Measurements from ENCODE around the gene CCDC160. TPM values are rescaled to one million over a fixed set of nuclear protein-coding genes. Genes with fewer than 3 reads are reported as not detected.
A peak's percentile ranks its signal among the peaks of the same experiment; 100 is the strongest.

CCDC160 gene
- total RNA-seq (2012; rRNA removed) (0.28 TPM in 1 of 2 replicates, not detected in the other), polyA plus RNA-seq (2012; rRNA removed) (not detected in 2 replicates), Bru-seq, nascent RNA (percentile 17 among the genes with signal in this experiment), BruChase-seq, experiment 1, labeled RNA remaining after a 6-hour chase (percentile 8 among the genes with signal in this experiment), BruChase-seq, experiment 2, labeled RNA remaining after a 2-hour chase (percentile 12 among the genes with signal in this experiment)
- not detected in 2 replicates for polyA plus RNA-seq (2012; cell fraction: cytosol; rRNA removed)
- polyA plus RNA-seq (2012; cell fraction: nucleus; rRNA removed; ENCODE audit: low replicate concordance): not detected in 2 replicates
- long read RNA-seq: 0 reads

DNA sequence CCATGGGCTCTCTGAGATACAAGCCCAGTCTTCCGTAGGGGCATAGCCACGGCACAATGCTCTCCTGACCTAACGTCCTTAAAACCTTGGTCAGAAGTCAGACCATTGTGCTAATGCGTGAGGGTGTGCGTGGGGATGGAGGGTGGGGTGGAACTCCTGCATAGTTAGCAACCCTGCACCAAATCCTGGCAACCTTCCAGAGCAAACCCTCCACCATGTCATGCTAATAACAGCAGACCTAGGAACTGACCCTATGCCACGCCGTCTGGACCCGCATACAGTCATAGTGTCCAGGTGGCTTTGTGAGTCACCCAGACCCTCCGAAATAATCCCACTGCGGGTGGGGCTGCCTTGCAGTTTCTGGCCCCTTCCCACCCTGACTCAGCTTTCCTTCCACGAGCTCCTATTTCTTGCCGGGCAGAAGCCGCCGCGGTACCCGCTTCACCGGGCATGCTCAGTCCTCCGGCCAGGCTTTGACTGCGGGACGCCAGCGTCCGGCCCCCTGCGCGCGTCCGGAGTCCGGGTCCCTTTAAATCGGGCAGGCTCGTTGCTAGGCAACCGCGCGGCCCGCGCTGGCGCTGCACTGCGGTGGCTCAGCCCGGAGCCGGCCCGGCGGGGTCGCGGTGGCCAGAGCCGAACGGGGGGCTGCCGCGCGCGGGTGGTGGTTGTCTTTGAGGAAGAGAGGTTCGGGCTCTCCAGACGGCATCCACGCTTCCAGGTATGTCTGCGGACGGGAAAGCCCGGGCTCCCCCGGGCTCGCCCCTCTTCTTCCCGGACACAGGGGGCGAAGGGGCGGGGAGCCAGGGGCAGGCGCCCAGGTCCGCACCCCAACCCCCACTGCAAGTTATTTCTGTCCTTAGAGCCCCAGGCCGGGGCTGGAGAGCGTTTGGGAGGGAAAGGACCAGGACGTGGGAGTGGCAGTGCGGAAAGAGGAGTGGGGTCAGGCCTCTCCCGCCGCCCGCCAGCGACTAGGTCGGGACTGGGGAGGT is at the start of gene CCDC160:
Gene CCDC160 (plus strand): TSS at position 557 of the 989 bp plus-strand sequence. CDS start 7,619 bp downstream, outside the sequence.
- no peaks in the 10 kb centered on the region for H3K9me3 ChIP-seq (ENCODE audit: control insufficient read depth, insufficient read depth, low read length)
- dilution Hi-C loops (cut with HindIII; ENCODE audit: low sequenced_read_pairs, unreplicated experiment): no loop called here
- H4K8ac ChIP-seq (ENCODE audit: low read depth in 2 of 2, low read length in 2 of 2): no peak within 1 kb of the TSS
- WGBS, 2 experiments (ENCODE audit: extremely low coverage in 2 of 2, insufficient read length in 1 of 2): 34% methylated on average over 18 of the region's 70 CpGs; no CpG with 5 or more reads in 1 of the 2 experiments
- H3K56ac ChIP-seq (ENCODE audit: extremely low read depth, insufficient read depth, low read length): no peak within 1 kb of the TSS
- no peak within 1 kb of the TSS for H3K14ac ChIP-seq (replicated peaks; ENCODE audit: low read depth, low read length)
- H3K23ac ChIP-seq (ENCODE audit: low read depth, low read length): no peak within 1 kb of the TSS
- H3K9me1 ChIP-seq (ENCODE audit: insufficient read depth, low read length): no peaks in the 10 kb centered on the region
- H3K4me1 ChIP-seq (ENCODE audit: control insufficient read depth, insufficient read depth, low read length): no peaks in the 10 kb centered on the region
- H2BK15ac ChIP-seq (ENCODE audit: low read depth, low read length): no peak within 1 kb of the TSS
- no peak within 1 kb of the TSS for H2AK5ac ChIP-seq (ENCODE audit: low read depth, low read length)
- no peak within 1 kb of the TSS for H3K4ac ChIP-seq (ENCODE audit: low read depth, low read length)
- H3K27me3 ChIP-seq (ENCODE audit: control insufficient read depth, insufficient read depth, low read length): no peaks in the 10 kb centered on the region; the same call in 1 of the 2 replicates
- H3K79me1 ChIP-seq (ENCODE audit: low read depth in 1 of 2, low read length in 2 of 2): no peaks in the 10 kb centered on the region
- H2BK120ac ChIP-seq (ENCODE audit: low read depth, low read length): no peak within 1 kb of the TSS
- H2BK20ac ChIP-seq (ENCODE audit: low read depth, low read length): no peak within 1 kb of the TSS
- POLR2A ChIA-PET (ENCODE audit: unreplicated experiment): no interaction called here
- H3K4me2 ChIP-seq (ENCODE audit: low read depth, low read length): peak within 1 kb of the TSS; percentile 64; the same call in 1 of the 2 replicates
- H3K27ac ChIP-seq (ENCODE audit: insufficient read depth, low read length): no peak within 1 kb of the TSS
- no peak within 1 kb of the TSS for H2BK5ac ChIP-seq (ENCODE audit: low read depth, low read length, poor library complexity, severe bottlenecking)
- BruUV-seq (replicated peaks): no TSS peak
- DNase-seq (no peak), ATAC-seq (ENCODE audit: low read depth) (peak; percentile 92)
- H2AK9ac ChIP-seq (replicated peaks; ENCODE audit: low read depth, low read length, poor library complexity): no peak within 1 kb of the TSS
- H3K4me3 ChIP-seq (ENCODE audit: insufficient read depth, low read depth, low read length): peak within 1 kb of the TSS; percentile 41
- in situ Hi-C loops (cut with MboI; ENCODE audit: low sequenced_read_pairs): no loop called here
- H3K9ac ChIP-seq (ENCODE audit: low read depth, low read length): no peak within 1 kb of the TSS
- no peak within 1 kb of the TSS for H4K5ac ChIP-seq (ENCODE audit: low read depth, low read length)
- H3K36me3 ChIP-seq (ENCODE audit: control insufficient read depth, insufficient read depth, low read length): no peaks in the 10 kb centered on the region
- H2AFZ ChIP-seq (replicated peaks; ENCODE audit: low read length, poor library complexity): peak within 1 kb of the TSS; percentile 79
- H4K20me1 ChIP-seq (ENCODE audit: insufficient read depth, low read length): no peaks in the 10 kb centered on the region
- no peak within 1 kb of the TSS for H3K18ac ChIP-seq (ENCODE audit: low read depth, low read length)
- intact Hi-C loops (cut with micrococcal nuclease): no loop called here
- CTCF ChIA-PET: no interaction called here
- no peak within 1 kb of the TSS for H4K91ac ChIP-seq (ENCODE audit: insufficient read depth, low read depth, low read length)
- TF ChIP-seq CHD1 (IDR thresholded peaks at IDR 0.05; ENCODE audit: low read depth, low read length) (no peak), RFX5 (IDR thresholded peaks at IDR 0.05; ENCODE audit: low read depth, low read length) (no peak), NFE2L2 (IDR thresholded peaks at IDR 0.05; ENCODE audit: low read depth, low read length) (no peak), SMC3 (IDR thresholded peaks at IDR 0.05; ENCODE audit: low read depth, low read length) (no peak), POLR2A (IDR thresholded peaks at IDR 0.05; ENCODE audit: low read depth, low read length) (no peak), BHLHE40 (IDR thresholded peaks at IDR 0.05; ENCODE audit: low read depth, low read length) (no peak), MXI1 (IDR thresholded peaks at IDR 0.05; ENCODE audit: borderline replicate concordance, low read depth, low read length) (no peak), CEBPB (IDR thresholded peaks at IDR 0.05; ENCODE audit: low read depth, low read length) (no peak), FOS (IDR thresholded peaks at IDR 0.05; ENCODE audit: low read depth, low read length) (no peak), MAFK (IDR thresholded peaks at IDR 0.05; ENCODE audit: low read depth, low read length) (no peak), MAZ (IDR thresholded peaks at IDR 0.05; ENCODE audit: borderline replicate concordance, low read depth, low read length) (no peak)
- TF ChIP-seq, protein P1, sequence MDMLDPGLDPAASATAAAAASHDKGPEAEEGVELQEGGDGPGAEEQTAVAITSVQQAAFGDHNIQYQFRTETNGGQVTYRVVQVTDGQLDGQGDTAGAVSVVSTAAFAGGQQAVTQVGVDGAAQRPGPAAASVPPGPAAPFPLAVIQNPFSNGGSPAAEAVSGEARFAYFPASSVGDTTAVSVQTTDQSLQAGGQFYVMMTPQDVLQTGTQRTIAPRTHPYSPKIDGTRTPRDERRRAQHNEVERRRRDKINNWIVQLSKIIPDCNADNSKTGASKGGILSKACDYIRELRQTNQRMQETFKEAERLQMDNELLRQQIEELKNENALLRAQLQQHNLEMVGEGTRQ (IDR thresholded peaks at IDR 0.05; ENCODE audit: low read depth, low read length): no peak
- TF ChIP-seq, protein P2, sequence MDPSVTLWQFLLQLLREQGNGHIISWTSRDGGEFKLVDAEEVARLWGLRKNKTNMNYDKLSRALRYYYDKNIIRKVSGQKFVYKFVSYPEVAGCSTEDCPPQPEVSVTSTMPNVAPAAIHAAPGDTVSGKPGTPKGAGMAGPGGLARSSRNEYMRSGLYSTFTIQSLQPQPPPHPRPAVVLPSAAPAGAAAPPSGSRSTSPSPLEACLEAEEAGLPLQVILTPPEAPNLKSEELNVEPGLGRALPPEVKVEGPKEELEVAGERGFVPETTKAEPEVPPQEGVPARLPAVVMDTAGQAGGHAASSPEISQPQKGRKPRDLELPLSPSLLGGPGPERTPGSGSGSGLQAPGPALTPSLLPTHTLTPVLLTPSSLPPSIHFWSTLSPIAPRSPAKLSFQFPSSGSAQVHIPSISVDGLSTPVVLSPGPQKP (IDR thresholded peaks at IDR 0.05; ENCODE audit: borderline replicate concordance, low read depth, low read length): no peak
